ENCODE results near the gene SKAP2.

SKAP2 gene

GRCh38 chr7:26629696-26630095 is 234.7 kb downstream of the SKAP2 start:
- DNase-seq: no peak

GRCh38 chr7:26627891-26628341 is 236.5 kb downstream of the SKAP2 start:
- no peak for DNase-seq

- DNase-seq: no peak
Measured at GRCh38 chr7:26627221-26627620, 237.2 kb downstream of the SKAP2 start.

- no peak for DNase-seq
Measured at GRCh38 chr7:26626687-26627086, 237.7 kb downstream of the SKAP2 start.

- DNase-seq: no peak
Measured at GRCh38 chr7:26626156-26626555, 238.2 kb downstream of the SKAP2 start.

- no peak for DNase-seq
Measured at GRCh38 chr7:26625286-26625685, 239.1 kb downstream of the SKAP2 start.

GRCh38 chr7:26624839-26625238 is 239.6 kb downstream of the SKAP2 start:
- DNase-seq: no peak

GRCh38 chr7:26624431-26624830 is 240.0 kb downstream of the SKAP2 start:
- no peak for DNase-seq

GRCh38 chr7:26620352-26620751 is 244.0 kb downstream of the SKAP2 start:
- DNase-seq: no peak

- DNase-seq: no peak
Measured at GRCh38 chr7:26619348-26619984, 244.9 kb downstream of the SKAP2 start.

- DNase-seq: no peak
Measured at GRCh38 chr7:26618898-26619297, 245.5 kb downstream of the SKAP2 start.

GRCh38 chr7:26618449-26618848 is 245.9 kb downstream of the SKAP2 start:
- DNase-seq: no peak

All from activated naive CD4-positive, alpha-beta T cell (primary cell).